Adrenal gland (tissue), 5 donors: ENCODE data around the gene TRIP12.

ENCODE experiments used
- POLR2A ChIP-seq, 2 donors: fragments of 450-650 bp; IDR thresholded peaks; one replicate each; pipeline ENCODE4 v1.6.1; 2017; ENCODE audit warnings: antibody characterized with exemption in 2 of 2, mild to moderate bottlenecking in 2 of 2, moderate library complexity in 1 of 2
- TF ChIP-seq, protein P1 (sequence below), 6 experiments: fragments of 450-650 bp in 4 of 6; fragments of 200-600 bp in 2 of 6; sonication (generic) in 1 of 6; IDR thresholded peaks; 1 replicate in 5 of 6; 2 replicates in 1 of 6; pipeline versions ENCODE4 v1.5.1 to v1.8.0; 2016 to 2021; ENCODE audit warnings: antibody characterized with exemption in 6 of 6, mild to moderate bottlenecking in 2 of 6, moderate library complexity in 1 of 6
- donor health status: DM: no; HTN: no; CAD: no.

DNA sequence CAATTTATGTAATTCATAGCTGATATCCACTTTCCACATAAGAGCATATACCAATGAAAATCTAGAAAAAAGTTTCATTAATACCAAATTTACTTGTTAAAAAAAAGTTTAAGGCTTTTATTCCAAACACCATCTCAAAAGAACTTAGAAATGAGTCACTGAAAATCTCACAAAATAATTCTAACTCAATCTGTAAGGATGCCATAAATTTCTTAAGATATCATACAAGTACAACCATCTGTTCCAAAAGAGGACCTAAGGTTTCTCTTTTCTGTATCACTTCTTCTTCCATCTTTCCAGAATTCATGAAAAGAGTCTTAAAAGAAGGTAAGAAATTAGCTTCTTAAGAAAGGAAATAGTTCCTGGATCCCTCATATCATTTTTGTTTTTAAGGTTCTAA lies 60.4 kb downstream of the TRIP12 start:
- TF ChIP-seq, protein P1, sequence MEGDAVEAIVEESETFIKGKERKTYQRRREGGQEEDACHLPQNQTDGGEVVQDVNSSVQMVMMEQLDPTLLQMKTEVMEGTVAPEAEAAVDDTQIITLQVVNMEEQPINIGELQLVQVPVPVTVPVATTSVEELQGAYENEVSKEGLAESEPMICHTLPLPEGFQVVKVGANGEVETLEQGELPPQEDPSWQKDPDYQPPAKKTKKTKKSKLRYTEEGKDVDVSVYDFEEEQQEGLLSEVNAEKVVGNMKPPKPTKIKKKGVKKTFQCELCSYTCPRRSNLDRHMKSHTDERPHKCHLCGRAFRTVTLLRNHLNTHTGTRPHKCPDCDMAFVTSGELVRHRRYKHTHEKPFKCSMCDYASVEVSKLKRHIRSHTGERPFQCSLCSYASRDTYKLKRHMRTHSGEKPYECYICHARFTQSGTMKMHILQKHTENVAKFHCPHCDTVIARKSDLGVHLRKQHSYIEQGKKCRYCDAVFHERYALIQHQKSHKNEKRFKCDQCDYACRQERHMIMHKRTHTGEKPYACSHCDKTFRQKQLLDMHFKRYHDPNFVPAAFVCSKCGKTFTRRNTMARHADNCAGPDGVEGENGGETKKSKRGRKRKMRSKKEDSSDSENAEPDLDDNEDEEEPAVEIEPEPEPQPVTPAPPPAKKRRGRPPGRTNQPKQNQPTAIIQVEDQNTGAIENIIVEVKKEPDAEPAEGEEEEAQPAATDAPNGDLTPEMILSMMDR (IDR thresholded peaks at IDR 0.05), result no peak
- TF ChIP-seq POLR2A (IDR thresholded peaks at IDR 0.05), result no peak
